HepG2 (cell line): ENCODE measurements around the gene MCRIP2. TPM values are rescaled to one million over a fixed set of nuclear protein-coding genes. Genes with fewer than 3 reads are reported as not detected.

Experiments used
- ATAC-seq: fragments of 200-7000 bp; cut with Tn5 transposase; 3 replicates; pipeline ENCODE4 v1.9.1; 2020; ENCODE audit warnings: mild to moderate bottlenecking, moderate library complexity
- BruUV-seq: library from RNA; stranded (reverse); fragments of 400-500 nt; replicated peaks from 2 replicates; lab custom pipeline; 2021; lab: Mats Ljungman, UMichigan
- CTCF ChIA-PET: fragments of 300-600 bp; formaldehyde crosslinking; extraction: SDS; loops from one replicate; lab custom pipeline; 2021; ENCODE audit warnings: low total read pairs, inconsistent platforms, low intra/inter-chr PET ratio; lab: Yijun Ruan, JAX
- POLR2A ChIA-PET: fragments of 350-600 bp; sonication (Branson Sonifier 250); formaldehyde crosslinking; loops from one replicate; lab custom pipeline; 2020; ENCODE audit warnings: antibody characterized with exemption, inconsistent platforms; lab: Yijun Ruan, JAX
- DNase-seq: peaks from one replicate; pipeline ENCODE4 v3.0.0-alpha.2; 2015; ENCODE audit warnings: low spot score
- FAIRE-seq: peaks from 3 replicates; lab custom pipeline; 2011; peaks lifted over from hg19 to GRCh38; lab: Jason Lieb, UNC
- H2AFZ ChIP-seq: one replicate; pipeline ENCODE4 v1.6.1; 2011; ENCODE audit warnings: low read length, inconsistent platforms
- H3K27ac ChIP-seq: fragments of 300-600 bp; 3 replicates; pipeline ENCODE4 v1.8.0; 2011; ENCODE audit warnings: mixed run types, mild to moderate bottlenecking, mixed read lengths, low read length, inconsistent platforms; ENCODE audit not compliant: insufficient read depth; ENCODE audit errors: extremely low read length
- H3K27me3 ChIP-seq, 2 experiments: fragments of 200-600 bp in 1 of 2; 2 replicates in 1 of 2; 3 replicates in 1 of 2; pipeline versions ENCODE4 v1.6.0 to v1.8.0; 2011; ENCODE audit warnings: low read length in 2 of 2, mild to moderate bottlenecking in 2 of 2, moderate library complexity in 2 of 2, inconsistent platforms in 1 of 2; ENCODE audit not compliant: insufficient read depth in 2 of 2, control insufficient read depth in 1 of 2
- H3K36me3 ChIP-seq, 2 experiments: fragments of 200-600 bp in 1 of 2; replicated peaks in 1 of 2; 2 replicates in 1 of 2; 3 replicates in 1 of 2; pipeline versions ENCODE4 v1.5.1 to v1.8.0; 2011; ENCODE audit warnings: low read length in 2 of 2, inconsistent platforms in 1 of 2; ENCODE audit not compliant: insufficient read depth in 2 of 2, control insufficient read depth in 1 of 2
- H3K4me1 ChIP-seq: 2 replicates; pipeline ENCODE4 v1.5.1; 2012; ENCODE audit warnings: low read length, inconsistent platforms; ENCODE audit not compliant: insufficient read depth
- H3K4me2 ChIP-seq: 2 replicates; pipeline ENCODE4 v1.6.0; 2011; ENCODE audit warnings: low read depth, low read length, inconsistent platforms
- H3K4me3 ChIP-seq, 3 experiments: fragments of 200-600 bp in 1 of 3; sonication (generic), shearing (Covaris generic) in 1 of 3; replicated peaks in 1 of 3; 2 replicates each; pipeline ENCODE4 v1.5.1; 2011 to 2016; ENCODE audit warnings: low read length in 3 of 3, inconsistent platforms in 2 of 3, low read depth in 2 of 3, mild to moderate bottlenecking in 2 of 3, control low read depth in 1 of 3, mixed read lengths in 1 of 3; ENCODE audit not compliant: insufficient read depth in 1 of 3
- H3K79me2 ChIP-seq: one replicate; pipeline ENCODE4 v1.6.1; 2011; ENCODE audit warnings: low read length, inconsistent platforms; ENCODE audit not compliant: insufficient read depth
- H3K9ac ChIP-seq: 2 replicates; pipeline ENCODE4 v1.6.0; 2011; ENCODE audit warnings: mild to moderate bottlenecking, low read depth, low read length, inconsistent platforms; ENCODE audit not compliant: insufficient read depth
- H3K9me3 ChIP-seq: 2 replicates; pipeline ENCODE4 v1.5.1; 2012; ENCODE audit warnings: mild to moderate bottlenecking, low read length
- H4K20me1 ChIP-seq: 2 replicates; pipeline ENCODE4 v1.6.0; 2011; ENCODE audit warnings: inconsistent platforms, mild to moderate bottlenecking, low read length, moderate library complexity; ENCODE audit not compliant: insufficient read depth
- AGO2 ChIP-seq: fragments of 200-400 bp; formaldehyde crosslinking; optimal IDR thresholded peaks from 2 replicates; pipeline ENCODE3; 2017; ENCODE audit warnings: mild to moderate bottlenecking, low read depth, low read length, moderate library complexity
- MXD4 ChIP-seq: IDR thresholded peaks from 2 replicates; pipeline ENCODE4 v1.6.1; 2016; ENCODE audit warnings: mild to moderate bottlenecking, missing biosample characterization, missing genetic modification reagents
- PRPF4 ChIP-seq: fragments of 200-400 bp; formaldehyde crosslinking; IDR thresholded peaks from 2 replicates; pipeline ENCODE4 v1.6.1; 2016; ENCODE audit warnings: low read length, low read depth; ENCODE audit not compliant: poor library complexity, severe bottlenecking
- SALL1 ChIP-seq: sonication (generic); formaldehyde crosslinking; IDR thresholded peaks from 2 replicates; pipeline ENCODE4 v1.8.0; 2022; ENCODE audit warnings: mild to moderate bottlenecking, missing genetic modification reagents
- ZBTB38 ChIP-seq: sonication (generic); formaldehyde crosslinking; IDR thresholded peaks from 2 replicates; pipeline ENCODE4 v1.5.1; 2020; ENCODE audit warnings: mild to moderate bottlenecking, missing genetic modification reagents
- ZNF101 ChIP-seq: sonication (generic); formaldehyde crosslinking; IDR thresholded peaks from 2 replicates; pipeline ENCODE4 v1.4.0; 2020; ENCODE audit warnings: mild to moderate bottlenecking, low read depth, missing genetic modification reagents, borderline replicate concordance
- WGBS: methylation state at CpG from one replicate; pipeline ENCODE4 v1.1.6; 2017; ENCODE audit warnings: low lambda C conversion rate; 5-methylcytosine and 5-hydroxymethylcytosine counted together
- in situ Hi-C: cut with HindIII; loops from 2 replicates; pipeline ENCODE4 v1.10.0; 2017; ENCODE audit warnings: low pct_unique_long_range_greater_than_20kb; ENCODE audit not compliant: extremely low pct_ligation_motif_present
- intact Hi-C: fragments of 100-400 bp; cut with micrococcal nuclease; formaldehyde crosslinking; loops from one replicate; pipeline ENCODE4 v1.10.0; 2022; ENCODE audit not compliant: unreplicated experiment
- polyA plus RNA-seq, 8 experiments: library from polyadenylated mRNA; depleted of rRNA in 3 of 8; stranded (reverse) in 7 of 8; unstranded in 1 of 8; fragments of >200 nt; fragmentation: Illumina TruSeq in 4 of 8; extraction: Trizol in 4 of 8; gene quantifications; 2 replicates each; pipeline versions ENCODE4 v1.2.1 to v1.2.3, GENCODE V29; 2011 to 2016; ENCODE audit warnings: low read depth in 4 of 8, missing spikeins in 1 of 8, mixed read lengths in 1 of 8; ENCODE audit not compliant: insufficient read depth in 1 of 8
- total RNA-seq, 5 experiments: library from RNA; depleted of rRNA; stranded (reverse); fragments of >200 nt; fragmentation: Illumina TruSeq; extraction: Trizol; gene quantifications; 2 replicates each; pipeline ENCODE4 v1.2.3, GENCODE V29; 2016; ENCODE audit warnings: low read depth in 1 of 5
- TF ChIP-seq, protein P1 (sequence below): sonication (generic); formaldehyde crosslinking; IDR thresholded peaks from 2 replicates; pipeline ENCODE4 v1.4.0; 2020; ENCODE audit warnings: missing genetic modification reagents
- TF ChIP-seq, protein P2 (sequence below): sonication (generic); formaldehyde crosslinking; IDR thresholded peaks from 2 replicates; pipeline ENCODE4 v1.5.1; 2020; ENCODE audit warnings: mild to moderate bottlenecking, missing genetic modification reagents, moderate library complexity
- TF ChIP-seq, protein P3 (sequence below): sonication (generic); formaldehyde crosslinking; IDR thresholded peaks from 2 replicates; pipeline ENCODE4 v1.4.0; 2020; ENCODE audit warnings: missing genetic modification reagents, borderline replicate concordance
- TF ChIP-seq, protein P4 (sequence below): sonication (generic); formaldehyde crosslinking; IDR thresholded peaks from 2 replicates; pipeline ENCODE4 v1.8.0; 2022; ENCODE audit warnings: mild to moderate bottlenecking, missing genetic modification reagents
- TF ChIP-seq, protein P5 (sequence below): sonication (generic); formaldehyde crosslinking; IDR thresholded peaks from 2 replicates; pipeline ENCODE4 v1.4.0; 2020; ENCODE audit warnings: missing genetic modification reagents

MCRIP2 gene
- total and polyA plus RNA-seq, 2 of the 13 experiments (the other 11 are each of a cell fraction or from before 2014, with no cell fraction given): 39.6 to 76.7 TPM

DNA sequence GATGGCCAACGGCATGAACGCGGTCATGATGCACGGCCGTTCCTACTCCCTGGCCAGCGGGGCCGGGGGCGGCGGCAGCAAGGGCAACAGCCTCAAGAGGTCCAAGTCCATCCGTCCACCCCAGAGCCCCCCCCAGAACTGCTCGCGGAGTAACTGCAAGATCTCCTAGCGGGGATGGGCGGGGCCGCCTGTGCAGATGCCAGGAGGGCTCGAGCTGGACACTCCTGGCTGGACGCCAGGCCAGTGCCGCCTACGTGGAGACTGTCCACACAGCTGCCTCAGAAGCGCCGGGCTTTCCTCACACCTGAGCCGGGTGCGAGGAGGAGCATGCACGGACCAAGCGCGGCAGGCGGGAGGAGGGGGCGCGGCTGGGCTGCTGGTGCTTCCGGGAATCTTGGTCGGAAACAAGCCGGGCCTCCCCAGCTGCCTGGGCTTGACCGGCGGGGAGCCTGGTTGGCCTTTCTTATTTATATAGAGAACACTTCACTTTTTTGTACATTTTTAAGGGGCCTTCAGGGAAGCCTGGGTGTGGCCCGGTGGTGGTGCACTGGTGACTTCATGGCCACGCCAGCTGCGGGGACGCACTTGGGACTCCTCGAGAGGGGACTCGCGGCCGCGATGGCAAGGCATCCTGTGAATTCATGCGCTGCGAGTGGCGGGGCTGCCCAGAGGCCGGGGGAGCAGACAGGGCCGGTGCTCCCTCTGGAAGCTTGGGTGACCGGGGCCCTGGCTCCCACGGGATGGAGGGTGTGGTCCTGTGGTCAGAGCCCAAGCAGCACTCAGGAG is 14.0 kb upstream of the MCRIP2 start:
- Histone ChIP-seq H3K4me3 (no peak overlapping the region), H3K36me3 (peaks cover 4% of the 10 kb centered on the region in 2 experiments; a peak in 2 of 5 replicates), H2AFZ (no peak overlapping the region), H4K20me1 (no peaks in the 10 kb centered on the region), H3K79me2 (no peaks in the 10 kb centered on the region), H3K27ac (no peak overlapping the region), H3K4me2 (no peak overlapping the region), H3K27me3 (no peaks in the 10 kb centered on the region), H3K4me1 (peaks cover 19% of the 10 kb centered on the region), H3K9ac (no peak overlapping the region), H3K9me3 (no peaks in the 10 kb centered on the region)
- intact Hi-C loops (no loop called here), in situ Hi-C loops (no loop called here)
- 89% methylated on average over 28 of the region's 50 CpGs for WGBS
- ChIA-PET POLR2A (interaction anchor here (1.0 kb wide), 1 partner anchor 9 kb away, joined by 3 read pairs; the partner anchor contains the start of gene METTL26), CTCF (no interaction called here)
- DNase-seq: no peak
- no peak for ATAC-seq
- no TSS peak for BruUV-seq
- no peak for FAIRE-seq
- TF ChIP-seq ZBTB38 (peak; percentile 100), ZNF101 (CRISPR knock-in tag) (no peak), PRPF4 (peak; percentile 52), AGO2 (peak; percentile 71), MXD4 (CRISPR knock-in tag) (no peak), SALL1 (CRISPR knock-in tag) (0 out of 2 replicates have a peak, but pooled peaks have one; percentile 38)
- TF ChIP-seq, protein P1, sequence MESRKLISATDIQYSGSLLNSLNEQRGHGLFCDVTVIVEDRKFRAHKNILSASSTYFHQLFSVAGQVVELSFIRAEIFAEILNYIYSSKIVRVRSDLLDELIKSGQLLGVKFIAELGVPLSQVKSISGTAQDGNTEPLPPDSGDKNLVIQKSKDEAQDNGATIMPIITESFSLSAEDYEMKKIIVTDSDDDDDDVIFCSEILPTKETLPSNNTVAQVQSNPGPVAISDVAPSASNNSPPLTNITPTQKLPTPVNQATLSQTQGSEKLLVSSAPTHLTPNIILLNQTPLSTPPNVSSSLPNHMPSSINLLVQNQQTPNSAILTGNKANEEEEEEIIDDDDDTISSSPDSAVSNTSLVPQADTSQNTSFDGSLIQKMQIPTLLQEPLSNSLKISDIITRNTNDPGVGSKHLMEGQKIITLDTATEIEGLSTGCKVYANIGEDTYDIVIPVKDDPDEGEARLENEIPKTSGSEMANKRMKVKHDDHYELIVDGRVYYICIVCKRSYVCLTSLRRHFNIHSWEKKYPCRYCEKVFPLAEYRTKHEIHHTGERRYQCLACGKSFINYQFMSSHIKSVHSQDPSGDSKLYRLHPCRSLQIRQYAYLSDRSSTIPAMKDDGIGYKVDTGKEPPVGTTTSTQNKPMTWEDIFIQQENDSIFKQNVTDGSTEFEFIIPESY (CRISPR knock-in tag): peak; percentile 99
- TF ChIP-seq, protein P2, sequence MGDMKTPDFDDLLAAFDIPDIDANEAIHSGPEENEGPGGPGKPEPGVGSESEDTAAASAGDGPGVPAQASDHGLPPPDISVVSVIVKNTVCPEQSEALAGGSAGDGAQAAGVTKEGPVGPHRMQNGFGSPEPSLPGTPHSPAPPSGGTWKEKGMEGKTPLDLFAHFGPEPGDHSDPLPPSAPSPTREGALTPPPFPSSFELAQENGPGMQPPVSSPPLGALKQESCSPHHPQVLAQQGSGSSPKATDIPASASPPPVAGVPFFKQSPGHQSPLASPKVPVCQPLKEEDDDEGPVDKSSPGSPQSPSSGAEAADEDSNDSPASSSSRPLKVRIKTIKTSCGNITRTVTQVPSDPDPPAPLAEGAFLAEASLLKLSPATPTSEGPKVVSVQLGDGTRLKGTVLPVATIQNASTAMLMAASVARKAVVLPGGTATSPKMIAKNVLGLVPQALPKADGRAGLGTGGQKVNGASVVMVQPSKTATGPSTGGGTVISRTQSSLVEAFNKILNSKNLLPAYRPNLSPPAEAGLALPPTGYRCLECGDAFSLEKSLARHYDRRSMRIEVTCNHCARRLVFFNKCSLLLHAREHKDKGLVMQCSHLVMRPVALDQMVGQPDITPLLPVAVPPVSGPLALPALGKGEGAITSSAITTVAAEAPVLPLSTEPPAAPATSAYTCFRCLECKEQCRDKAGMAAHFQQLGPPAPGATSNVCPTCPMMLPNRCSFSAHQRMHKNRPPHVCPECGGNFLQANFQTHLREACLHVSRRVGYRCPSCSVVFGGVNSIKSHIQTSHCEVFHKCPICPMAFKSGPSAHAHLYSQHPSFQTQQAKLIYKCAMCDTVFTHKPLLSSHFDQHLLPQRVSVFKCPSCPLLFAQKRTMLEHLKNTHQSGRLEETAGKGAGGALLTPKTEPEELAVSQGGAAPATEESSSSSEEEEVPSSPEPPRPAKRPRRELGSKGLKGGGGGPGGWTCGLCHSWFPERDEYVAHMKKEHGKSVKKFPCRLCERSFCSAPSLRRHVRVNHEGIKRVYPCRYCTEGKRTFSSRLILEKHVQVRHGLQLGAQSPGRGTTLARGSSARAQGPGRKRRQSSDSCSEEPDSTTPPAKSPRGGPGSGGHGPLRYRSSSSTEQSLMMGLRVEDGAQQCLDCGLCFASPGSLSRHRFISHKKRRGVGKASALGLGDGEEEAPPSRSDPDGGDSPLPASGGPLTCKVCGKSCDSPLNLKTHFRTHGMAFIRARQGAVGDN (CRISPR knock-in tag): peak; percentile 31; the same call in 1 of the 2 replicates
- TF ChIP-seq, protein P3, sequence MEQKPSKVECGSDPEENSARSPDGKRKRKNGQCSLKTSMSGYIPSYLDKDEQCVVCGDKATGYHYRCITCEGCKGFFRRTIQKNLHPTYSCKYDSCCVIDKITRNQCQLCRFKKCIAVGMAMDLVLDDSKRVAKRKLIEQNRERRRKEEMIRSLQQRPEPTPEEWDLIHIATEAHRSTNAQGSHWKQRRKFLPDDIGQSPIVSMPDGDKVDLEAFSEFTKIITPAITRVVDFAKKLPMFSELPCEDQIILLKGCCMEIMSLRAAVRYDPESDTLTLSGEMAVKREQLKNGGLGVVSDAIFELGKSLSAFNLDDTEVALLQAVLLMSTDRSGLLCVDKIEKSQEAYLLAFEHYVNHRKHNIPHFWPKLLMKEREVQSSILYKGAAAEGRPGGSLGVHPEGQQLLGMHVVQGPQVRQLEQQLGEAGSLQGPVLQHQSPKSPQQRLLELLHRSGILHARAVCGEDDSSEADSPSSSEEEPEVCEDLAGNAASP: no peak
- TF ChIP-seq, protein P4, sequence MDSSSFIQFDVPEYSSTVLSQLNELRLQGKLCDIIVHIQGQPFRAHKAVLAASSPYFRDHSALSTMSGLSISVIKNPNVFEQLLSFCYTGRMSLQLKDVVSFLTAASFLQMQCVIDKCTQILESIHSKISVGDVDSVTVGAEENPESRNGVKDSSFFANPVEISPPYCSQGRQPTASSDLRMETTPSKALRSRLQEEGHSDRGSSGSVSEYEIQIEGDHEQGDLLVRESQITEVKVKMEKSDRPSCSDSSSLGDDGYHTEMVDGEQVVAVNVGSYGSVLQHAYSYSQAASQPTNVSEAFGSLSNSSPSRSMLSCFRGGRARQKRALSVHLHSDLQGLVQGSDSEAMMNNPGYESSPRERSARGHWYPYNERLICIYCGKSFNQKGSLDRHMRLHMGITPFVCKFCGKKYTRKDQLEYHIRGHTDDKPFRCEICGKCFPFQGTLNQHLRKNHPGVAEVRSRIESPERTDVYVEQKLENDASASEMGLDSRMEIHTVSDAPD (CRISPR knock-in tag): 0 out of 2 replicates have a peak, but pooled peaks have one; percentile 58
- TF ChIP-seq, protein P5, sequence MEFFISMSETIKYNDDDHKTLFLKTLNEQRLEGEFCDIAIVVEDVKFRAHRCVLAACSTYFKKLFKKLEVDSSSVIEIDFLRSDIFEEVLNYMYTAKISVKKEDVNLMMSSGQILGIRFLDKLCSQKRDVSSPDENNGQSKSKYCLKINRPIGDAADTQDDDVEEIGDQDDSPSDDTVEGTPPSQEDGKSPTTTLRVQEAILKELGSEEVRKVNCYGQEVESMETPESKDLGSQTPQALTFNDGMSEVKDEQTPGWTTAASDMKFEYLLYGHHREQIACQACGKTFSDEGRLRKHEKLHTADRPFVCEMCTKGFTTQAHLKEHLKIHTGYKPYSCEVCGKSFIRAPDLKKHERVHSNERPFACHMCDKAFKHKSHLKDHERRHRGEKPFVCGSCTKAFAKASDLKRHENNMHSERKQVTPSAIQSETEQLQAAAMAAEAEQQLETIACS (CRISPR knock-in tag): no peak
